ENCODE results near the gene KCTD21.

Gene KCTD21

GRCh38 chr11:78218707-78219492 lies 30.5 kb upstream of the KCTD21 start:
- no peak for DNase-seq

GRCh38 chr11:78217650-78218541 lies 29.5 kb upstream of the KCTD21 start:
- no peak for DNase-seq

GRCh38 chr11:78216571-78217287 lies 28.3 kb upstream of the KCTD21 start:
- DNase-seq = no peak

DNA sequence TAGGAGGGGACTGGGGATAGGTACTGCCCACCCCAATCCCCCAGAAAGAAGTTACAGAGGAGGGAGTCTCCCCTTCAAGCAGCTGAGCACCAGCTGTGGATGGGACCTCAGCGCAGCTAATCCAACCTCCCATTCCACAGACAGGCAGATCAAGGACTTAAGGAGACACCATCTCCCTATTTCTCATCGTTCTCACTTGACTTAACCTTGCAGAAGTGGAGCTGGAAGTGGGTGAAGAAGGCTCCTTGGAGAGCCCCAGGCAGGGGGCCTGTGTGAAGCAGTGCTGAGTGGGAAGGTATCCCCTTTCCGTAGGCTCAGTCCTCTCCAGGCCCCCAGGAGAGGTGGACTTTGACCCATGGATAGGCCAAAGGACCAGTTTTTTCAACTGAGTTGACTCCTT lies 27.6 kb upstream of the KCTD21 start:
- no peak for DNase-seq

DNA sequence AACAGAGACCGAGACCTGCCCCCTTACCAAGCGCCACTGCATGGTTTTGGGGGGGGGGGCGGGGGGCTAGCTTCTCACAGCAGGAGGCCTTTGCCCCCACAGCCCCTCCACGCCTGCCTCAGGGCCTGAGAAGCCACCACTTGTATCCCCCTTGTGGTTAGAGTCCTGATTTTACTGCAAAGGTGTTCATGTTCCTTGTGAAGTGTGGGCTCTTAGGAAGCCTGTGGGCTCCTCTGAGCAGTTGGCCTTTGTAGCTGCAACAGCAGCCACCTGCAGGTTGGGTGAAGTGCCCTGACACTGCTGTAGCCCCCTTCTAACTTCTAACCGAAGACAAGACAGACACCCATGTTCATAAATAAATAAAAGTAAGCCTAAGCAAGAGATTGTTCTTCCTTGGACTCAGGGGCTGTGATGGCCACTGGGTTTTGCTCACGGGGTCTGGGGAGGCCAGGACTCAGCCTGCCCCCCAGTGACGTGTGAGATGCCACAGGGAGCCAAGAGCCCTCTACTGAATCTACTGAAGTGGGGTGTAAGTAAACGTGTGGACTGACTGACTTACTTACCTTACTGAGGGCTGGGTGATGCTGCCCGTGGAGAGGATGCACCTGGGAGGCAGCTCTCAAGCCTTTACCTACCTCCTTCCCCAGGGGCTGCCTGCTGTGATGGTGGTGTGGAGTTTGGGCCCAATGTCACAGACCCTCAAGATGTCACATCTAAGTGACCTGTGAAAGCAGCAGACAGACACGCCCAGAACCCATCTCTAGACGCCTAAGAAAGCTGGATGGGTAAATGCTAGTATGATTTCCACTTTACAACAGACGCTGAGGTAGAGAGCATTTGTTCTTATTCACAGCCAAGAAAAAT lies 26.1 kb upstream of the KCTD21 start:
- DNase-seq = no peak

GRCh38 chr11:78213526-78214330 lies 25.3 kb upstream of the KCTD21 start:
- DNase-seq = no peak

DNA sequence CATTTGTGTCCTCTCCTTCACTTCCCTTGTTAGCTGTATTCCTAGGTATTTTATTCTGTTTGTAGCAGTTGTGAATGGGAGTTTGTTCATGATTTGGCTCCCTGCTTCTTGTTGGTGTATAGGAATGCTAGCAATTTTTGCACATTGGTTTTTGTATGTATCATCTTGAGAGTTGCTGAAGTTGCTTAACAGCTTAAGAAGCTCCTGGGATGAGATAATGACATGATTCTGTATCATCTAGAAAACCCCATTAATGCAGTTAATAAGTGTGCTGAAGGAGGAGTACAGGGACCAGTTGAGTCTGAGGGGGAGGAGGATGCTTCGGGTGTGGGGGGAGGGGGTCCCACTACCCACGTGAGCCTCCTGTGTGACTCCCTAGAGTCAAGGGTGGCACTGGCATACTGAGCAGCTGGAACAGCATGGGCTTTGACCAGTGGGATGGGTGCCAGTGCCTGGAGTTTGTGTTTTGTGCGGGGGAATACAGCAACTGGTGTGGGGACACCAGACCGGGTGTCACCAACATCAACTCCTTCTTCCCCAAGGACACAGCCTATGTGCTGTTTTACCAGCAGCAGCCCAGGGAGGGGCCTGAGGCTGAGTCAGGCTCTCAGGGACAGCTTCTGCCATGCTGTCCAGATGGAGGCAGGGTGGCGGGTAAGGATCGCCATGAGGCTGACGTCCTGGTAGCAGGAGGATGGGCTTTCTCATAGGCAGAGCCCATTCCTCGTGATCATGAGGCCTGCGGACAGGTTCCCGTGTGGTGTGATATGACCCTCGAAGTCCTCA lies 24.4 kb upstream of the KCTD21 start:
- no peak for DNase-seq

DNA sequence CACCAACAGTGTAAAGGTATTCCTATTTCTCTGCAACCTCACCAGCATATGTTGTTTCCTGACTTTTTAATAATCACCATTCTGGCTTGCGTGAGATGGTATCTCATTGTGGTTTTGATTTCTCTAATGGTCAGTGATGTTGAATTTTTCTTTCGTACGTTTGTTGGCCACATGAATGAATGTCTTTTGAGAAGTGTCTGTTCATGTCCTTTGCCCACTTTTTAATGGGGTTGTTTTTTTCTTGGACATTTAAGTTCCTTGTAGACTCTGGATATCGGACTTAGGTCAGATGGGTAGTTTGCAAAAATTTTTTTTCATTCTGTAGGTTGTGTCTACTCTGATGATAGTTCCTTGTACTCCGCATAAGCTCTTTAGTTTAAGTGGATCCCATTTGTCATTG lies 23.1 kb upstream of the KCTD21 start:
- DNase-seq = no peak

DNA sequence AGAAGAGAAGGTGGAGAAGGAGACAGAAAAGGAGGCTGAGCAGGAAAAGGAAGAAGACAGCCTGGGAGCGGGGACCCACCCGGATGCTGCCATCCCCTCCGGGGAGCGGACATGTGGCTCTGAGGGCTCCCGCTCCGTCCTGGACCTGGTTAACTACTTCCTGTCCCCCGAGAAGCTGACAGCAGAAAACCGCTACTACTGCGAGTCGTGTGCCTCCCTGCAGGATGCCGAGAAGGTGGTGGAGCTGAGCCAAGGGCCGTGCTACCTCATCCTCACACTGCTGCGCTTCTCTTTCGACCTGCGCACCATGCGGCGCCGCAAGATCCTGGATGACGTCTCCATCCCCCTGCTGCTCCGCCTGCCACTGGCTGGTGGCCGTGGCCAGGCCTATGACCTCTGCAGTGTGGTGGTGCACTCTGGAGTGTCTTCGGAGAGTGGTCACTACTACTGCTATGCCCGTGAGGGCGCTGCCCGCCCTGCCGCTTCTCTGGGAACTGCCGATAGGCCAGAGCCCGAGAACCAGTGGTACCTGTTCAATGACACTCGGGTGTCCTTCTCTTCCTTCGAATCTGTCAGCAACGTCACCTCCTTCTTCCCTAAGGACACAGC lies 21.7 kb upstream of the KCTD21 start:
- no peak for DNase-seq

GRCh38 chr11:78209478-78209877 lies 21.1 kb upstream of the KCTD21 start:
- no peak for DNase-seq

DNA sequence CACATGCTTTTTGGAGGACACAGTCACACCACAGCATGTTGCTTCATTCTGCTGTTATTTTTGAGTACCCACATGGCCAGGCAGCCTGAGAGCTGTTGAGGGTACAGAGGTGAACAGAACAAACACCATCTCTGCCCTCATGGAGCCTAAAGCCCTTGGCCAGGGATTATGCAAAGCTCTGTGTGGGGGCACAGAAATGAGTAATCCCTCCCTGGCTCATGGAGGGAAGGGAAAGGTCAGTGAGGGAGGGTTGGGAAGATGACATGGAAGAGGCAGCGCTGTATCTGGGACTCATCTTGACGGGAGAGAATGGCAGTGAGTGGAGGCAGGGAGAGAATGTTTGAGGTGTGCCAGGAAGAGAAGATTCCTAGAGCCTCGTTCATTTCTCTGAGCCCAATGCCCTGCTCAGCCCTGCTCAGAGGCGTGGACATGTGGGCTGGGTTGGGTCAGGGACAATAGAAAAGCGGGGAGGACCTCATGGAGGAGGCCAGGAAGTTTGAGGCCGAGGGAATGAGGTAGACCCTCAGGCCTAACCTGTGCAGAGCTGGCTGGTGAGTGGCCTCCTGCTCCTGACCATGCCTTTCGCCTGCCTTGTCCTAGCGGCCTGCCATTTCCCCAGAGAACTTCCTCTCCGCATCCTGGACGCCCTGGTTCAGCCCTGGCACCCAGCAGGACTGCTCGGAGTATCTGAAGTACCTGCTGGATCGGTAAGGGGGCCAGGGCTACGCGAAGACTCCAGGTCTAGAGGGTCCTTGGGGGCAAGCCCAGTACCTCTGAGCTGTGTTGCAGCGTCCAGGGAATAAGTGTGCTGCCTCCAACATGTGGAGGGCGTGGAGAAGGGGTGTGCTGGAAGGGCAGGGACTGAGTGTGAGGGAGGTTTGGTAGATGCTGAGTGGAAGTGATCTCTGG lies 20.1 kb upstream of the KCTD21 start:
- no peak for DNase-seq

GRCh38 chr11:78207532-78208256 lies 19.3 kb upstream of the KCTD21 start:
- no peak for DNase-seq

- DNase-seq = no peak
Measured at GRCh38 chr11:78205691-78206090, 17.3 kb upstream of the KCTD21 start.

DNA sequence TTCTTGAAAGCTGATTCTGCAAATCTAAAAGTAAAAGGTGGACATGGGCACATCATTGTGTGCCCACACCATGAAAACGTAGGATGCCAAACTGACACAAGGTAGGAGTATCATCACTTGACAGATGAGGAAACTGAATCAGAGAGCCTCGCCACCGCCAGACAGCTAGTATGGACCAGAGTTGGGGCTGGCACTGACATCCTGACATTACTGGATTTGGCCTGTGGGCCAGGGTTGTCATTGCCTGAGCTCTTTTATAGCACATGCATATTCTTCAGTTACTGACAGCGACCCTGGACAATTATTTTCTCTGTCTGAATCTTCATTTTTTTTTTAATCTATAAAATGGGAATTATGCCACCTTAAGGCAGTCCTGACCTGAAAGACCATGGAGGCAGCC lies 16.8 kb upstream of the KCTD21 start:
- DNase-seq = no peak

GRCh38 chr11:78203184-78203583 lies 14.8 kb upstream of the KCTD21 start:
- DNase-seq = peak; percentile 74

GRCh38 chr11:78202733-78203167 lies 14.3 kb upstream of the KCTD21 start:
- DNase-seq = peak; percentile 80

- DNase-seq = no peak
Measured at GRCh38 chr11:78201096-78201818, 12.8 kb upstream of the KCTD21 start.

GRCh38 chr11:78200553-78200952 lies 12.1 kb upstream of the KCTD21 start:
- no peak for DNase-seq

All from CD4-positive, alpha-beta T cell treated with Interleukin-17A for 1 hour (primary cell).